HG03432 (cell line): Measurements from ENCODE around the gene KDM6A.
"Not testable (repeated sequence)": the region's sequence is repeated elsewhere in the genome, so short reads cannot be mapped to it uniquely, and the experiment has no call there.

ENCODE experiments used
- ATAC-seq: cut with Tn5 transposase; IDR thresholded peaks from one replicate; pipeline ENCODE4 v1.9.1; 2021; ENCODE audit warnings: mild to moderate bottlenecking, moderate library complexity; ENCODE audit not compliant: unreplicated experiment

KDM6A gene

DNA sequence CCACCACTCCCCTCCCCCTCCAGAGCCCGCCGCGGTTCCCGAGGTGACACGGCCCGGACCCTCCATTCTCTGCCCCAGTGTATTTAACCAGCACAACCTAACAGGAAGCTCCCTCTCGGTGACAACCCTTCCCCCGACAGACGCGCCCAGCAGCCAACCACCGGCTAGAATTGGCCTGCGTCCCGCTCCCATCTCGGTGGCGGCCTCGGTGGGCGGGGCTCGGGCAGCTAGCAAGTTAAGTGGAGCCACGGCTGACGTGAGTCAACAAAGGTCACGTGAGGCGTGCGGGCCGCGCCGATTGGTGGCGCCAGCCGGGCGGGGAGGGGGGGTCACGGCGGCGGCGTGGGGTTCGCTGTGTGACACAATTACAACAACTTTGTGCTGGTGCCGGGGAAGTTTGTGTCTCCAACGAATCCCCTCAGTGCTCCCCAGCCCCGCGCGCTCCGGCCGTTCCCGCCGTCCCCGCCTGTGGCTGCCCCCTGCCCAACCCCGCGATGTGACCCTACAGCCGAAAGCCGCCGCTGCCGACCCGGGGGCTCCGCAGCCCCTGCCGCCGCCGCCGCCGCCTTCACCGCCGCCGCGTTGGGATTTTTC lies at the start of gene KDM6A:
Gene KDM6A, plus strand, starts transcription at position 368 of the 594 bp plus-strand sequence. CDS start 364 bp downstream, outside the sequence.
- ATAC-seq = peak; percentile 91

GRCh38 chrX:44823193-44823592 lies 49.8 kb upstream of the KDM6A start:
- ATAC-seq = not testable (repeated sequence)

DNA sequence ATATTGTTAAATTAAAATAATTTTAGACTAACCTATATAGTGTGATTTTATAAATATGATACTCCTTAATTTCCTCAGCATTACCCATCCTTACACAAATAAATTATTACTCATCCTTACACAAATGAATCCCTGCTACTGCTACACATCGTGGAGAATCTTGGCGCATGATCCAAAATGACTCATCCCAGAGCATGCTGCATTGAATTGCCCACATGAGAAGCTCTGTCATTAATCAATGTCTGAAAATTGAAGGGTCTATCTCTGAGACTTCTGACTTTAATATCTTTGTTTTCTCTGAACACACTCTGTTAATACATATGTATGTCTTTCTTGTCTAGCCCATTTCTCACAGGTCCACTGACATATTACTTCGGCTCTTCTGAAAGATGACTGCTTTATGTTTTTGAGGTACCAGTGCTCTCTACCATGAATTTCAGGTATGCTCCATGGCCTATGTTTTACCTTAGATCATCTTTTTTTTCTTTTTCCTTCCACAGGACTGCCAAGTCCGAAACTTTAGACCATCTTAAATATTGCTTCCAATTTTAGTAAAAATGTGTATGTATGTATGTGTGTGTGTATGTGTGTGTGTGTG lies 44.9 kb upstream of the KDM6A start:
- no peak for ATAC-seq

GRCh38 chrX:44829832-44830231 lies 43.2 kb upstream of the KDM6A start:
- ATAC-seq = no peak

GRCh38 chrX:44842550-44843317 lies 30.3 kb upstream of the KDM6A start:
- ATAC-seq = no peak

DNA sequence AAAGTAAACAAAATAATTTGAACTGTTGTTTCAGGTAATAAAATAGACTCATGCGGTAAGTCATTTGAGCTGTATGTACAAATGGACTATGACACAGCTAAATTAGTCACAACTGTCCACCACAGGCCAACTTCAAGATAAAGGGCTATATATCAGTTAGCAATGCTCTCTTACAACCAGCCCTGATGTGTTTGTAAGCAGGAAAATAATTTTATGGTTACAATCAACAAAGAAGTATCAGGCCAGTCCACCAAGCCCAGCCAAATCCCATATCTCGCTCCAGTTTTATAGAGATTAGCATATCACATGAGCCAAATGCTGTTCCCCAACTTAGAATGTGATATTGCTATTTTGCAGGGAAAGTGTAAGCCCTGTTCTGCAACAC lies 29.7 kb upstream of the KDM6A start:
- no peak for ATAC-seq

- ATAC-seq = no peak
These were observed 29.2 kb upstream of the KDM6A start, which contains the start of gene DUSP21 for GRCh38 chrX:44843753-44844152. DUSP21 (plus strand) TSS chrX:44844021; CDS start chrX:44844133, 112 bp downstream.

DNA sequence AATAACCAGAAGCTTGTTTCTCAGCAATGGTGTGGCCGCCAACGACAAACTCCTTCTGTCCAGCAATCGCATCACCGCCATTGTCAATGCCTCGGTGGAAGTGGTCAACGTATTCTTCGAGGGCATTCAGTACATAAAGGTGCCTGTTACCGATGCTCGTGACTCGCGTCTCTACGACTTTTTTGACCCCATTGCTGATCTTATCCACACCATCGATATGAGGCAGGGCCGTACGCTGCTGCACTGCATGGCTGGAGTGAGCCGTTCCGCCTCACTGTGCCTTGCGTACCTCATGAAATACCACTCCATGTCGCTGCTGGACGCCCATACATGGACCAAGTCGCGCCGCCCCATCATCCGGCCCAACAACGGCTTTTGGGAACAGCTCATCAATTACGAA lies 28.8 kb upstream of the KDM6A start:
- ATAC-seq = no peak

DNA sequence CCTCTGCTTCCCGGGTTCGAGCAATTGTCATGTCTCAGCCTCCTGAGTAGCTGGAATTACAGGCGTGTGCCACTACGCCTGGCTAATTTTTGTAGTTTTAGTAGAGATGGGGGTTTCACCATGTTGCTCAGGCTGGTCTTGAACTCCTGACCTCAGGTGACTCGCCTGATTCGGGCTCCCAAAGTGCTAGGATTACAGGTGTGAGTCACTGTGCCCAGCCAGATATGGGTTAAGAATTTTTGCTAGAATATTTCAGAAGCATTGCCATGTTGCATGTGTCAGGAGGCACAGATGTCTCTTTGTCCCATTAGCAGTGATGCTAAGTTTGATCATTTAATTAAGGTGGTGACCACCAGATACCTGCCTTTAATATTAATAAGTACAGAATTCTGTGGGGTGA lies 22.1 kb upstream of the KDM6A start:
- ATAC-seq = not testable (repeated sequence)

- no peak for ATAC-seq
These were observed 1.8 kb upstream of the KDM6A start for GRCh38 chrX:44871114-44871645.

GRCh38 chrX:44871931-44872820 lies 812 bp upstream of the KDM6A start:
- peak; percentile 29 for ATAC-seq

DNA sequence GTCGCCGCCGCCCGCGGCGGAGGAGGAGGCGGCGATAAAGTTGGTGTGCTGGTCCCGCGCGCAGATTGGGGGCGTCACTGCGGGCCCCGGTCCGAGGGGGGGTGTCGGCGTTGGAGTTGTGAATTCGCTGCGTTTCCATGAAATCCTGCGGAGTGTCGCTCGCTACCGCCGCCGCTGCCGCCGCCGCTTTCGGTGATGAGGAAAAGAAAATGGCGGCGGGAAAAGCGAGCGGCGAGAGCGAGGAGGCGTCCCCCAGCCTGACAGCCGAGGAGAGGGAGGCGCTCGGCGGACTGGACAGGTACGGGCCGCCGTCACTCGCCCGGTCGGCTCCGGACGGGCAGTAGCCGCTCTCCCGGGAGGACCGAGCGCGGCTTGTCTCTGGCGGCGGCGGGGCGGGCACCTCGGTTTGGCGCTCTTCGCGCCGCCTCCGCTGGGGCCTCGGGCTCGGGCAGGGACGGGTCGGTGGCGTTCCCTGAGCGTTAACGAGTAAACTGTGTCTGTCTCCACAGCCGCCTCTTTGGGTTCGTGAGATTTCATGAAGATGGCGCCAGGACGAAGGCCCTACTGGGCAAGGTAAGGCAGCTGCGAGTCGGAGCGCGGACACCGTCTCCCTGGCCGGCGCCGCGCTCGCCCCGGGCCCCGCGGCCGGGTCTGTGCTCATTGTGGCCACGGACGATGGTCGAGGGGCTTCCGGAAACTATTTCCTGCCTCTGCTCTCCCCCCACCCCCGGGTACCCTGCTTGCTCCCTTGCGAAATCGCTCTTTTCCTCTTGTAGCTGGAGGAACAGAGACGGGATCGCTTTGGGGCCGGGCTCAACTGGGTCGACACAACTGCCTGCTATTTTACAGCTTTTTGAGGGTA lies 658 bp downstream of the KDM6A start:
- peak; percentile 11 for ATAC-seq

DNA sequence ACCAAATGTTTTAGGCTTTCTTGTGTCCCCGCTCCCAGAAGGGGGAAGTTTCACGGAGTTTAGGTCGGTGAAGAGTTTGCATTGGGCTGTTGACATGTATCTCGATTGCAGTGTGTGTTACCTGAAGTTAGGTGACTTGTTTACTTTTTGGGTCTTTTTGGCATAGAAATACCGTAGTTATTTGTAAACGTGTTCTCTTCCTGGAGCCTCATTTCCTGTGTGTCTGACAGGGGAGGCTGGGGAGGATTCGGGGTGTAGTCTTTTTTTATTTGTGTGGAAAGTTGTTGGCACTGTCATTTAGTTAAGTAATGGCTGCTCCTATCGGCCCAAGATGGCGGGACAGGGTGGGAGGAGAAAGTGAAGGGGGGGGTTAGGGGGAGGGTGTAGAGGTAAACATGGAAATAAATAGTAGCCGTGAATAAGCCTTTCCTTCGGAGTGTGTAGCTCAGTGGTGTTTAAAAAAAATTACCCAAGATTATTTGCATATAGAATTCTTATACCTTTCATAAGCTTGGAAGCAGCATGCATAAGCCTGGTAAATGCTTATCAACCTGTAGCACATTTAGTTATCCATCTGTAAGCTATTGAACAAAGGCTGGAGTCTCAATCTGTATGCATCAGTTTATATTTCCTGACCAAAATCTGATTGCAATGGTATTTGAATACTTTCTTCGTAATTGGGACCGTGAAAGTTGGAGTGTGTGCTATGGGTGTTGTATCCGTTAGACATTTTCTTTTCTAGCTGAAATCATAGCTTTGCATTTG lies 1.6 kb downstream of the KDM6A start:
- ATAC-seq = no peak

DNA sequence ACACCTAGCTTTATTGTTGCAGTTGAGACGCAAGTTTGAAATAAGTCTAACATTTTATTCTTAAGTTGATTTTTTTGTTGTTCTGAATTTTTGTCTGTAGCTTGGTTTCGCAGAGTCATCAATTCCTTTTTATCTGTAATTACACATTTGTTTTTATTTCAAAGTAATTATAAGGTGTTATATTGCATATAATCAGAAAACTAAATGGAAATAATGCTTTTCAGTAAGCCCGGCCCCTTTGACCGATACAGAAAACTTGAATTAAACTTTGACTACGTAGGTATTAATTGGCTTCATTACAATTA lies 2.1 kb downstream of the KDM6A start:
- no peak for ATAC-seq

- no peak for ATAC-seq
These were observed 3.1 kb downstream of the KDM6A start for GRCh38 chrX:44876086-44876485.

DNA sequence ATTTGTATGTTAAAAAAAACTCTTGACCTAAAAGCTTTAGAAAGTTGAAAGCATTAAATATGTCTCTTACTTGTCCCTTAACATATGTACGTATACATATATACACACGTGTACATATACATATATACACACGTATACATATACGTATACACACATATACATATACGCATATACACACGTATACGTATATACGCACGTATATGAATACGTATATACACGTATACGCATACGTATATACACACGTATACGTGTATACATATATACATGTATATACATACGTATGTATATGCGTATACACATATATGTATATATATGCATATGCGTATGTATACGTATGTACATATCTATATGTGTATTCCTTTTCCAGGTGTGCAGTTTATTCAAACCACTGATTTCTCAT lies 3.8 kb downstream of the KDM6A start:
- ATAC-seq = no peak

GRCh38 chrX:44878780-44879179 lies 5.8 kb downstream of the KDM6A start:
- ATAC-seq = no peak

DNA sequence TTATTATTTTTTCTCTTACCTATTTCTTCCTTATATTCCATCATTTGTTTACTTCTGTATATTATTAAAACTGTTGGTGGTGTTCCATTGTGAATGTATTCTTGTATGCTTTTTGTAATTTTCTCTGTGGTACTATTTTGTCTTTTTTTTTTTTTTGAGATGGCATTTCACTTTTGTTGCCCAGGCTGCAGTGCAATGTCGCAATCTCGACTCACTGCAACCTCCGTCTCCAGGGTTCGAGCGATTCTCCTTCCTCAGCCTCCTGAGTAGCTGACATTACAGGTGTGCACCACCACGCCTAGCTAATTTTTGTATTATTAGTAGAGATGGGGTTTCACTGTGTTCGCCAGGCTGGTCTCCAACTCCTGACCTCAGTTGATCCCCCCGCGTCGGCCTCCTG lies 8.6 kb downstream of the KDM6A start:
- no peak for ATAC-seq

DNA sequence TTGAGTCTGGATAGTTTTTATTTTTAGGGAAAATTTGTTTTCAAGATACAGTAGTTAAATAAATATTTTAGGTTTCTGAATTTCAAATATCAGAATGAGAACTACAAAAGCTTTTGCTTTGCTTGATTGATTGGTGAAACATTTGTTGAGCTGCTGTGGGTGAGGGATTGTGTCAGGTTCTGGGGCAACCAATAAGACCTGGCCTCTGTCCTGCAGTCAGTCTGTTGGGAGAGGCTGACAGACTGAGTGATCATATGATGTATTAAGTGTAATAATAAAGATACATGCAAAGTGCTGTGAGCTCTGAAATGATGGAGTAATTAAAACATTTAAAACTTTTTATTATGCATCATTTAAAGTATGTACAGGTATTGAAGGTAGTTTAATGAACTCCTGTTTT lies 9.6 kb downstream of the KDM6A start:
- ATAC-seq = no peak
